Mucosa of rectum (tissue), 2 donors: ENCODE measurements around the gene DGKI.
"Not testable (repeated sequence)": the region's sequence is repeated elsewhere in the genome, so short reads cannot be mapped to it uniquely, and the experiment has no call there.

Experiments
- H3K27ac ChIP-seq, 2 donors: one replicate each; pipeline ENCODE4 v1.7.0; 2013; ENCODE audit warnings: inconsistent platforms in 2 of 2, low read depth in 2 of 2, low read length in 2 of 2
- H3K27me3 ChIP-seq, 2 donors: one replicate each; pipeline ENCODE4 v1.7.0; 2013; ENCODE audit warnings: low read length in 2 of 2; ENCODE audit not compliant: control insufficient read depth in 2 of 2, insufficient read depth in 2 of 2
- H3K36me3 ChIP-seq, 2 donors: one replicate each; pipeline ENCODE4 v1.7.0; 2013; ENCODE audit warnings: low read length in 2 of 2; ENCODE audit not compliant: control insufficient read depth in 2 of 2, insufficient read depth in 2 of 2
- H3K4me1 ChIP-seq, 2 donors: one replicate each; pipeline ENCODE4 v1.7.0; 2013; ENCODE audit warnings: low read length in 2 of 2, mild to moderate bottlenecking in 1 of 2; ENCODE audit not compliant: control insufficient read depth in 2 of 2, insufficient read depth in 2 of 2
- H3K4me3 ChIP-seq, 2 donors: one replicate each; pipeline ENCODE4 v1.7.0; 2013; ENCODE audit warnings: low read length in 2 of 2
- H3K9ac ChIP-seq, 2 donors: one replicate each; pipeline ENCODE4 v1.7.0; 2013; ENCODE audit warnings: low read length in 2 of 2, low read depth in 1 of 2, mild to moderate bottlenecking in 1 of 2
- H3K9me3 ChIP-seq, 2 donors: one replicate each; pipeline ENCODE4 v1.7.0; 2013; ENCODE audit warnings: low read length in 2 of 2; ENCODE audit not compliant: control insufficient read depth in 2 of 2
- donor health status: healthy.
- donor health status: Normal muscosa, but diverticular disease.

The DGKI gene

GRCh38 chr7:137727413-137727812, 119.4 kb downstream of the DGKI start:
- no peaks in the 10 kb centered on the region for H3K36me3 ChIP-seq
- no peaks in the 10 kb centered on the region for H3K27me3 ChIP-seq
- H3K9ac ChIP-seq, result no peak overlapping the region
- H3K4me3 ChIP-seq, result no peak overlapping the region
- no peak overlapping the region for H3K27ac ChIP-seq
- H3K4me1 ChIP-seq, result no peaks in the 10 kb centered on the region
- no peaks in the 10 kb centered on the region for H3K9me3 ChIP-seq

GRCh38 chr7:137718355-137718754, 128.4 kb downstream of the DGKI start:
- no peak overlapping the region for H3K9ac ChIP-seq
- H3K36me3 ChIP-seq, result no peaks in the 10 kb centered on the region
- H3K4me1 ChIP-seq, result no peaks in the 10 kb centered on the region
- no peak overlapping the region for H3K4me3 ChIP-seq
- no peaks in the 10 kb centered on the region for H3K27me3 ChIP-seq
- no peaks in the 10 kb centered on the region for H3K9me3 ChIP-seq
- no peak overlapping the region for H3K27ac ChIP-seq

- Histone ChIP-seq H3K27ac (no peak overlapping the region), H3K36me3 (no peaks in the 10 kb centered on the region), H3K4me3 (no peak overlapping the region), H3K9me3 (no peaks in the 10 kb centered on the region), H3K4me1 (no peaks in the 10 kb centered on the region), H3K9ac (no peak overlapping the region), H3K27me3 (no peaks in the 10 kb centered on the region)
Measured at GRCh38 chr7:137717811-137718271, 128.9 kb downstream of the DGKI start.

- H3K27me3 ChIP-seq, result no peaks in the 10 kb centered on the region
- H3K4me3 ChIP-seq, result no peak overlapping the region
- no peaks in the 10 kb centered on the region for H3K36me3 ChIP-seq
- no peak overlapping the region for H3K9ac ChIP-seq
- no peaks in the 10 kb centered on the region for H3K4me1 ChIP-seq
- H3K27ac ChIP-seq, result no peak overlapping the region
- H3K9me3 ChIP-seq, result no peaks in the 10 kb centered on the region
Measured at GRCh38 chr7:137717045-137717444, 129.7 kb downstream of the DGKI start.

- Histone ChIP-seq H3K27me3 (no peaks in the 10 kb centered on the region), H3K4me1 (no peaks in the 10 kb centered on the region), H3K27ac (no peak overlapping the region), H3K9me3 (no peaks in the 10 kb centered on the region), H3K9ac (no peak overlapping the region), H3K36me3 (no peaks in the 10 kb centered on the region), H3K4me3 (no peak overlapping the region)
Measured at GRCh38 chr7:137716061-137716460, 130.7 kb downstream of the DGKI start.

- Histone ChIP-seq H3K9ac (no peak overlapping the region), H3K27ac (no peak overlapping the region), H3K4me1 (no peaks in the 10 kb centered on the region), H3K36me3 (no peaks in the 10 kb centered on the region), H3K9me3 (no peaks in the 10 kb centered on the region), H3K4me3 (no peak overlapping the region), H3K27me3 (no peaks in the 10 kb centered on the region)
Measured at GRCh38 chr7:137715533-137715932, 131.2 kb downstream of the DGKI start.

GRCh38 chr7:137715121-137715520, 131.7 kb downstream of the DGKI start:
- no peak overlapping the region for H3K9ac ChIP-seq
- H3K36me3 ChIP-seq, result no peaks in the 10 kb centered on the region
- H3K4me3 ChIP-seq, result no peak overlapping the region
- no peaks in the 10 kb centered on the region for H3K4me1 ChIP-seq
- H3K27ac ChIP-seq, result no peak overlapping the region
- no peaks in the 10 kb centered on the region for H3K9me3 ChIP-seq
- no peaks in the 10 kb centered on the region for H3K27me3 ChIP-seq

- not testable (repeated sequence) for H3K4me3 ChIP-seq, H3K4me1 ChIP-seq, H3K27me3 ChIP-seq, H3K9me3 ChIP-seq, H3K27ac ChIP-seq, H3K36me3 ChIP-seq, H3K9ac ChIP-seq
Measured at GRCh38 chr7:137706330-137706729, 140.4 kb downstream of the DGKI start.

GRCh38 chr7:137704723-137705122, 142.1 kb downstream of the DGKI start:
- Histone ChIP-seq H3K4me3 (no peak overlapping the region), H3K27ac (no peak overlapping the region), H3K36me3 (no peaks in the 10 kb centered on the region), H3K9ac (no peak overlapping the region), H3K4me1 (no peaks in the 10 kb centered on the region), H3K27me3 (no peaks in the 10 kb centered on the region), H3K9me3 (no peaks in the 10 kb centered on the region)

GRCh38 chr7:137703291-137704010, 143.3 kb downstream of the DGKI start:
- Histone ChIP-seq H3K27me3 (no peaks in the 10 kb centered on the region), H3K27ac (no peak overlapping the region), H3K4me1 (no peaks in the 10 kb centered on the region), H3K4me3 (no peak overlapping the region), H3K9me3 (no peaks in the 10 kb centered on the region), H3K36me3 (no peaks in the 10 kb centered on the region), H3K9ac (no peak overlapping the region)
